ENCODE measurements around the gene KCNA5.

The KCNA5 gene

DNA sequence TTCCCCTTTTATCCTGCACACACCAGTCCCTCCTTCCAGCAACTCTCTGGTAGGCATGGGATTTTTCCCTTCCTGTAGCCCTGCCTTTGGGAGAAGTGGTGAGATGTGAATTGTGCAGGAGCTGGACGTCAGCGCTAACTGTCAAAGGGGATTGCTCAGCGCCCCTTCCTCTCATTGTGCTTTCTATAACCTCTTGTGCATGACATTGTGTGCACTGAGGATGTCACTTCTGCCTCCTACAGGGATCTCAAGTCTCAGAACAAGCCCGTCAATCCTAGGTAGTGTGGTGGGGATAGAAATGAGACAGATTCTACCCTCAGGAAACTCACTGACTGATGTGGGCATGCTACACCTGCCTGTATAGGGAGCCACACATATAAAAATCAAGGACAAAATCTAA, 8.7 kb downstream of the KCNA5 start:
- H3K4me3 ChIP-seq (ENCODE audit: insufficient read depth, low read length, poor library complexity, severe bottlenecking), result no peak overlapping the region
- no peak overlapping the region for H3K27ac ChIP-seq (ENCODE audit: low read depth, low read length)
- no peaks in the 10 kb centered on the region for H3K79me2 ChIP-seq (ENCODE audit: insufficient read depth, low read length)
- no peaks in the 10 kb centered on the region for H3K9me3 ChIP-seq (ENCODE audit: insufficient read depth, low read length)
- H3K27me3 ChIP-seq (ENCODE audit: low read length), result no peaks in the 10 kb centered on the region
- TF ChIP-seq, protein P1, sequence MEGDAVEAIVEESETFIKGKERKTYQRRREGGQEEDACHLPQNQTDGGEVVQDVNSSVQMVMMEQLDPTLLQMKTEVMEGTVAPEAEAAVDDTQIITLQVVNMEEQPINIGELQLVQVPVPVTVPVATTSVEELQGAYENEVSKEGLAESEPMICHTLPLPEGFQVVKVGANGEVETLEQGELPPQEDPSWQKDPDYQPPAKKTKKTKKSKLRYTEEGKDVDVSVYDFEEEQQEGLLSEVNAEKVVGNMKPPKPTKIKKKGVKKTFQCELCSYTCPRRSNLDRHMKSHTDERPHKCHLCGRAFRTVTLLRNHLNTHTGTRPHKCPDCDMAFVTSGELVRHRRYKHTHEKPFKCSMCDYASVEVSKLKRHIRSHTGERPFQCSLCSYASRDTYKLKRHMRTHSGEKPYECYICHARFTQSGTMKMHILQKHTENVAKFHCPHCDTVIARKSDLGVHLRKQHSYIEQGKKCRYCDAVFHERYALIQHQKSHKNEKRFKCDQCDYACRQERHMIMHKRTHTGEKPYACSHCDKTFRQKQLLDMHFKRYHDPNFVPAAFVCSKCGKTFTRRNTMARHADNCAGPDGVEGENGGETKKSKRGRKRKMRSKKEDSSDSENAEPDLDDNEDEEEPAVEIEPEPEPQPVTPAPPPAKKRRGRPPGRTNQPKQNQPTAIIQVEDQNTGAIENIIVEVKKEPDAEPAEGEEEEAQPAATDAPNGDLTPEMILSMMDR (IDR thresholded peaks at IDR 0.05; ENCODE audit: insufficient read depth, low read length, poor library complexity, severe bottlenecking), result no peak
- no peak for TF ChIP-seq EZH2phosphoT487 (conservative IDR thresholded peaks at IDR 0.05; ENCODE audit: low read length)
- H3K4me2 ChIP-seq (ENCODE audit: low read depth, low read length, poor library complexity, severe bottlenecking), result no peak overlapping the region
- no peak overlapping the region for H2AFZ ChIP-seq (ENCODE audit: low read depth, low read length, severe bottlenecking)
- no peak overlapping the region for H3K9ac ChIP-seq (ENCODE audit: low read length)
- no peaks in the 10 kb centered on the region for H4K20me1 ChIP-seq (ENCODE audit: low read depth, low read length)
- no peaks in the 10 kb centered on the region for H3F3A ChIP-seq (ENCODE audit: insufficient read depth)
- H3K36me3 ChIP-seq (ENCODE audit: low read length), result no peaks in the 10 kb centered on the region
- H3K9me2 ChIP-seq (replicated peaks; ENCODE audit: insufficient read depth, low read length), result no peaks in the 10 kb centered on the region

DNA sequence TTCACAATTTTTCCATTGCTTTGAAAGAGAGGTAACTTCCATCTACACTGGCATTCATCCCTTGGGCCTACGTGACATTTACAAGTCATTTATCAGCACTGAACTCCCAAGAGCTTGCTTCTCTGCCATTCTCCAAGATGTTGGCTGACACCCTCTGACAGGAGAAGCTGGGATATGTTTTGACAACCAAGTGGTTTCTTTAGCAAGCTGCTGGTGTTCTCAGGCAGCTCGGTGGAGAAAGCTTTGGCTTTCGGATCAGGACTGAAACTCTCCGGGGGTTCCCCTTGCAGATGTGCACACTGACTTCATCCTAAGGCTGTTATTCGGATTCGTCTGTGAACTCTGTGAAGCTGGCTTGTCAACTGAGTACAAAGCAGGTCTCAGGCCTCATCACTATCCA, 15.7 kb downstream of the KCNA5 start:
- no peaks in the 10 kb centered on the region for H3K79me2 ChIP-seq (ENCODE audit: insufficient read depth, low read length)
- H3K27ac ChIP-seq (ENCODE audit: low read depth, low read length), result no peak overlapping the region
- no peaks in the 10 kb centered on the region for H3K27me3 ChIP-seq (ENCODE audit: low read length)
- H3K9me3 ChIP-seq (ENCODE audit: insufficient read depth, low read length), result no peaks in the 10 kb centered on the region
- TF ChIP-seq, protein P1 (IDR thresholded peaks at IDR 0.05; ENCODE audit: insufficient read depth, low read length, poor library complexity, severe bottlenecking), result no peak
- TF ChIP-seq EZH2phosphoT487 (conservative IDR thresholded peaks at IDR 0.05; ENCODE audit: low read length), result no peak
- no peaks in the 10 kb centered on the region for H3F3A ChIP-seq (ENCODE audit: insufficient read depth)
- no peak overlapping the region for H3K4me2 ChIP-seq (ENCODE audit: low read depth, low read length, poor library complexity, severe bottlenecking)
- H3K4me3 ChIP-seq (ENCODE audit: insufficient read depth, low read length, poor library complexity, severe bottlenecking), result no peak overlapping the region
- H3K36me3 ChIP-seq (ENCODE audit: low read length), result no peaks in the 10 kb centered on the region
- H2AFZ ChIP-seq (ENCODE audit: low read depth, low read length, severe bottlenecking), result no peak overlapping the region
- no peaks in the 10 kb centered on the region for H4K20me1 ChIP-seq (ENCODE audit: low read depth, low read length)
- no peaks in the 10 kb centered on the region for H3K9me2 ChIP-seq (replicated peaks; ENCODE audit: insufficient read depth, low read length)
- no peak overlapping the region for H3K9ac ChIP-seq (ENCODE audit: low read length)

DNA sequence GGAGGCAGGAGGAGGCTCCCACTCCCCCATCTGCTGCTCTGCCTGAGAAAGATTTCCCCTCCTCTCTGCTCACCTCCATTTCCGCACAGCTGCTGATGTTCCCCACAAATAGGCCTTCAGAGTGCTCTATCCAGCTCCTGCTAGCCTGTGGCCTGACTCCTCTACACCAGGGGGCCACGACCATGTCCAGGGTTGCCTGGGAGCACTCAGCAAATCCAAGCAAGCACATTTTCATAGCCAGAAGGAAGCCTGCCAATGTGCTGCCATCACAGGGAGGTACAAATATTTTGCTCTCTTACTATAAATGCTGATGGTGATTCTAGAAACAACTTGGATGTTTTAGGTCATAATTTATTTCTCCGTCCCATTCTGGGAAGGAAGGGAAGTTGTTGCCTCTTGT, 17.3 kb downstream of the KCNA5 start:
- Histone ChIP-seq H2AFZ (ENCODE audit: low read depth, low read length, severe bottlenecking) (no peak overlapping the region), H3K9me2 (replicated peaks; ENCODE audit: insufficient read depth, low read length) (no peaks in the 10 kb centered on the region), H3F3A (ENCODE audit: insufficient read depth) (no peaks in the 10 kb centered on the region), H3K36me3 (ENCODE audit: low read length) (no peaks in the 10 kb centered on the region), H3K4me3 (ENCODE audit: insufficient read depth, low read length, poor library complexity, severe bottlenecking) (no peak overlapping the region), H4K20me1 (ENCODE audit: low read depth, low read length) (no peaks in the 10 kb centered on the region), H3K9ac (ENCODE audit: low read length) (no peak overlapping the region), H3K9me3 (ENCODE audit: insufficient read depth, low read length) (no peaks in the 10 kb centered on the region), H3K27me3 (ENCODE audit: low read length) (no peaks in the 10 kb centered on the region), H3K4me2 (ENCODE audit: low read depth, low read length, poor library complexity, severe bottlenecking) (no peak overlapping the region), H3K79me2 (ENCODE audit: insufficient read depth, low read length) (no peaks in the 10 kb centered on the region), H3K27ac (ENCODE audit: low read depth, low read length) (no peak overlapping the region)
- no peak for TF ChIP-seq EZH2phosphoT487 (conservative IDR thresholded peaks at IDR 0.05; ENCODE audit: low read length)
- TF ChIP-seq, protein P1 (IDR thresholded peaks at IDR 0.05; ENCODE audit: insufficient read depth, low read length, poor library complexity, severe bottlenecking), result no peak
